Measurements from ENCODE around the gene SLC35G1. TPM values are rescaled to one million over a fixed set of nuclear protein-coding genes. Genes with fewer than 3 reads are reported as not detected.

SLC35G1 gene
- total and polyA plus RNA-seq, 2 of the 13 experiments (the other 11 are each of a cell fraction or from before 2014, with no cell fraction given), result 2.5 to 4.5 TPM

DNA sequence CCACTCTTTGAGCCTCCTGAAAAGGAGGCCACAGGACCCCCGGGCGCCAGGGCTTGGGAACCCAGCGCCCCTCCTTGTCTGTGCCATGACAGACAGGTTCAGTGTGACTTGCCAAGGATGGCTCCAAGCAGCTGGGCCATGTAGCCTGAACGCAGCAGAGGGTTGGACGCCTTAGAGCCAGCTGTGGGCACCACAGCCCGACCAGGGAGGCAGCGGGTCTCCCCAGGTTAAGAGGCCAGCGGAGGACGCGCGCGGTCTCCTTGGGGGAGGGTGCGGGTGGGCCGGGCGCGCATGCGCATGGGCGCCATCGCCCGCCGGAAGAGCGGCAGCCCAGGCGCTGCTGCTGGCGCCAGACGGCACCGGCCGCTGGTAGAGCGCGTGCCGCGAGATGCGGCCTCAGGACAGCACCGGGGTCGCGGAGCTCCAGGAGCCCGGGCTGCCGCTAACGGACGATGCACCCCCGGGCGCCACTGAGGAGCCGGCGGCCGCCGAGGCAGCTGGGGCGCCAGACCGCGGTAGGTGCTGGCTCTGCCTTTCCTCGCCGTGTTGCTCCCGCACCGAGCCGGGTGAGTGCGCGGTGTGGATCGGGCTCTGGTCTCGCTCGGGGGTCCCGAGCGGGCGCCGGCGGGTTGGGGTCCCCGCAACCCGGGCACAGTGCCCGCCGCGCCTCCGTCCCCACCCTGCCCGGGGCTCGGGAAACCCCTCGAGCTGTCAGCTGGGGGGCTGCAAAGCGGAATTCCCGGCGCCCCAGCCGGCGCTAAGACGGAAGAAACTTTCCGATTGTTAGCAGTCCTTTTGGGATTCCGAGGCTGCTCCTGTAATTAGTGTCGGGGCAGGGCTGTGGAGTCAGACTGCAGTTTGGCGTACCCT lies at the start of gene SLC35G1 (continued):
- TF ChIP-seq, protein P1, sequence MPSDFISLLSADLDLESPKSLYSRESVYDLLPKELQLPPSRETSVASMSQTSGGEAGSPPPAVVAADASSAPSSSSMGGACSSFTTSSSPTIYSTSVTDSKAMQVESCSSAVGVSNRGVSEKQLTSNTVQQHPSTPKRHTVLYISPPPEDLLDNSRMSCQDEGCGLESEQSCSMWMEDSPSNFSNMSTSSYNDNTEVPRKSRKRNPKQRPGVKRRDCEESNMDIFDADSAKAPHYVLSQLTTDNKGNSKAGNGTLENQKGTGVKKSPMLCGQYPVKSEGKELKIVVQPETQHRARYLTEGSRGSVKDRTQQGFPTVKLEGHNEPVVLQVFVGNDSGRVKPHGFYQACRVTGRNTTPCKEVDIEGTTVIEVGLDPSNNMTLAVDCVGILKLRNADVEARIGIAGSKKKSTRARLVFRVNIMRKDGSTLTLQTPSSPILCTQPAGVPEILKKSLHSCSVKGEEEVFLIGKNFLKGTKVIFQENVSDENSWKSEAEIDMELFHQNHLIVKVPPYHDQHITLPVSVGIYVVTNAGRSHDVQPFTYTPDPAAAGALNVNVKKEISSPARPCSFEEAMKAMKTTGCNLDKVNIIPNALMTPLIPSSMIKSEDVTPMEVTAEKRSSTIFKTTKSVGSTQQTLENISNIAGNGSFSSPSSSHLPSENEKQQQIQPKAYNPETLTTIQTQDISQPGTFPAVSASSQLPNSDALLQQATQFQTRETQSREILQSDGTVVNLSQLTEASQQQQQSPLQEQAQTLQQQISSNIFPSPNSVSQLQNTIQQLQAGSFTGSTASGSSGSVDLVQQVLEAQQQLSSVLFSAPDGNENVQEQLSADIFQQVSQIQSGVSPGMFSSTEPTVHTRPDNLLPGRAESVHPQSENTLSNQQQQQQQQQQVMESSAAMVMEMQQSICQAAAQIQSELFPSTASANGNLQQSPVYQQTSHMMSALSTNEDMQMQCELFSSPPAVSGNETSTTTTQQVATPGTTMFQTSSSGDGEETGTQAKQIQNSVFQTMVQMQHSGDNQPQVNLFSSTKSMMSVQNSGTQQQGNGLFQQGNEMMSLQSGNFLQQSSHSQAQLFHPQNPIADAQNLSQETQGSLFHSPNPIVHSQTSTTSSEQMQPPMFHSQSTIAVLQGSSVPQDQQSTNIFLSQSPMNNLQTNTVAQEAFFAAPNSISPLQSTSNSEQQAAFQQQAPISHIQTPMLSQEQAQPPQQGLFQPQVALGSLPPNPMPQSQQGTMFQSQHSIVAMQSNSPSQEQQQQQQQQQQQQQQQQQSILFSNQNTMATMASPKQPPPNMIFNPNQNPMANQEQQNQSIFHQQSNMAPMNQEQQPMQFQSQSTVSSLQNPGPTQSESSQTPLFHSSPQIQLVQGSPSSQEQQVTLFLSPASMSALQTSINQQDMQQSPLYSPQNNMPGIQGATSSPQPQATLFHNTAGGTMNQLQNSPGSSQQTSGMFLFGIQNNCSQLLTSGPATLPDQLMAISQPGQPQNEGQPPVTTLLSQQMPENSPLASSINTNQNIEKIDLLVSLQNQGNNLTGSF (CRISPR knock-in tag; IDR thresholded peaks at IDR 0.05), result peak; percentile 41; the same call in 1 of the 2 replicates
- TF ChIP-seq AGO2 (optimal IDR thresholded peaks at IDR 0.05; ENCODE audit: low read depth, low read length), result no peak
- no peak for TF ChIP-seq HNF4G (IDR thresholded peaks at IDR 0.05; ENCODE audit: borderline replicate concordance, low read depth, low read length)
- TF ChIP-seq HNF4G (CRISPR knock-in tag; IDR thresholded peaks at IDR 0.05; ENCODE audit: borderline replicate concordance, low read depth), result no peak
- no peak for TF ChIP-seq KDM6A (CRISPR knock-in tag; IDR thresholded peaks at IDR 0.05; ENCODE audit: low read depth)
- TF ChIP-seq, protein P2, sequence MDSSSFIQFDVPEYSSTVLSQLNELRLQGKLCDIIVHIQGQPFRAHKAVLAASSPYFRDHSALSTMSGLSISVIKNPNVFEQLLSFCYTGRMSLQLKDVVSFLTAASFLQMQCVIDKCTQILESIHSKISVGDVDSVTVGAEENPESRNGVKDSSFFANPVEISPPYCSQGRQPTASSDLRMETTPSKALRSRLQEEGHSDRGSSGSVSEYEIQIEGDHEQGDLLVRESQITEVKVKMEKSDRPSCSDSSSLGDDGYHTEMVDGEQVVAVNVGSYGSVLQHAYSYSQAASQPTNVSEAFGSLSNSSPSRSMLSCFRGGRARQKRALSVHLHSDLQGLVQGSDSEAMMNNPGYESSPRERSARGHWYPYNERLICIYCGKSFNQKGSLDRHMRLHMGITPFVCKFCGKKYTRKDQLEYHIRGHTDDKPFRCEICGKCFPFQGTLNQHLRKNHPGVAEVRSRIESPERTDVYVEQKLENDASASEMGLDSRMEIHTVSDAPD (CRISPR knock-in tag; IDR thresholded peaks at IDR 0.05), result no peak
- 0 out of 2 replicates have a peak, but pooled peaks have one; percentile 62 for TF ChIP-seq ZNF616 (CRISPR knock-in tag; IDR thresholded peaks at IDR 0.05; ENCODE audit: low read depth)
- no peak for TF ChIP-seq NRL (CRISPR knock-in tag; IDR thresholded peaks at IDR 0.05; ENCODE audit: borderline replicate concordance)
- TF ChIP-seq ZSCAN25 (CRISPR knock-in tag; IDR thresholded peaks at IDR 0.05), result 0 out of 2 replicates have a peak, but pooled peaks have one; percentile 28
- no peak for TF ChIP-seq NFIB (CRISPR knock-in tag; IDR thresholded peaks at IDR 0.05; ENCODE audit: borderline replicate concordance)
- TF ChIP-seq ZSCAN29 (CRISPR knock-in tag; conservative IDR thresholded peaks at IDR 0.05), result no peak
- no peak for TF ChIP-seq ZNF773 (CRISPR knock-in tag; IDR thresholded peaks at IDR 0.05; ENCODE audit: borderline replicate concordance)
- TF ChIP-seq RBM39 (IDR thresholded peaks at IDR 0.05; ENCODE audit: low read depth, low read length, poor library complexity, severe bottlenecking), result no peak
- TF ChIP-seq TRIM24 (CRISPR knock-in tag; IDR thresholded peaks at IDR 0.05), result no peak
- TF ChIP-seq ZNF484 (CRISPR knock-in tag; IDR thresholded peaks at IDR 0.05; ENCODE audit: borderline replicate concordance, low read depth), result no peak
- no peak for TF ChIP-seq ZNF260 (CRISPR knock-in tag; IDR thresholded peaks at IDR 0.05; ENCODE audit: borderline replicate concordance, low read depth)
- TF ChIP-seq DMAP1 (CRISPR knock-in tag; IDR thresholded peaks at IDR 0.05), result no peak
- no peak for TF ChIP-seq FOXJ3 (CRISPR knock-in tag; IDR thresholded peaks at IDR 0.05; ENCODE audit: borderline replicate concordance)
- TF ChIP-seq ZNF256 (CRISPR knock-in tag; conservative IDR thresholded peaks at IDR 0.05), result no peak
- TF ChIP-seq ZNF629 (CRISPR knock-in tag; conservative IDR thresholded peaks at IDR 0.05), result no peak
- no peak for TF ChIP-seq MXD4 (CRISPR knock-in tag; IDR thresholded peaks at IDR 0.05)
- TF ChIP-seq MEF2D (CRISPR knock-in tag; IDR thresholded peaks at IDR 0.05), result no peak

All from HepG2 (cell line).